UCSD-AML1 (cell line): Measurements from ENCODE around the gene IL17B.

Experiments
- DNase-seq: peaks from one replicate; lab custom pipeline; 2025; ENCODE audit not compliant: unreplicated experiment; lab: John Stamatoyannopoulos, UW

Gene IL17B

DNA sequence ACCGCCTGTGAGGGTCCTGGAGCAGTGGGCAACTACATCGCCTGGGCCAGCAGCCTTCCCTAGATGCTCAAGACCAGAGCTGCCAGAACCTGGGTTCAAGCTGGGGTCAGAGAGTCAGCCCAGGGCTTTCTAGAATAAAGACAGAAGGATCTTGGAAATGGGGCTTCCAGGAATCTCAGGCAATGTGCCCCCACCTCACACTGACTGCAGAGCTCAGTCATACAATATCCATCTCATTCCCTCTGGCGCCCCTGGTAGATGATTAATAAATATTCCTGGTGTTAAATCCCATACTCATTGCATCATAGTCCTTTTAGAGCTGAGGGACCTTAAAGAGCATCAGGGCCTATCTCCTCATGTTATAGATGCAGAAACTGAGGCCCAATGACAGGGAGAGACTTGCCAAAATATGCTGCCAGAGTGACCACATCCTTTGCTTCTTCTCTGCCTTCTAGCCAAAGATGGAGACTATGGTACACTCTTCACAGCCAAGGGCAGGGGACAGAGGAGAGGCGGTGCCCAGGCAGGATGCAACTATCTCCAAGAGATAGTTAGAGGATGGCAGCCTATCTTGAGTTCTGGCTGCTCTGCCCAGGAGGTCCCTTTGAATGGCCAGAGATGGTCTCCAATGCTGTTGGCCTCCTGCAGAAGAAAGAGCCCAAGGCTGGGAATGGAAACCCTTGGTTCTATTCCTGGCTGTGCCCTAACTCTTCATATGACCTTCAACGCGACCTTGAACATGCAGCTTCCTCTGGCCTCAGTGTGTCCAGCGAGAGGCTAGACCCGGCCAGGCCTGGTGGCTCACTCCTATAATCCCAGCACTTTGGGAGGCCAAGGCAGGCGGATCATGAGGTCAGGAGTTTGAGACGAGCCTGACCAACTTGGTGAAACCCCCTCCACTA is 36.2 kb upstream of the IL17B start:
- no peak for DNase-seq

DNA sequence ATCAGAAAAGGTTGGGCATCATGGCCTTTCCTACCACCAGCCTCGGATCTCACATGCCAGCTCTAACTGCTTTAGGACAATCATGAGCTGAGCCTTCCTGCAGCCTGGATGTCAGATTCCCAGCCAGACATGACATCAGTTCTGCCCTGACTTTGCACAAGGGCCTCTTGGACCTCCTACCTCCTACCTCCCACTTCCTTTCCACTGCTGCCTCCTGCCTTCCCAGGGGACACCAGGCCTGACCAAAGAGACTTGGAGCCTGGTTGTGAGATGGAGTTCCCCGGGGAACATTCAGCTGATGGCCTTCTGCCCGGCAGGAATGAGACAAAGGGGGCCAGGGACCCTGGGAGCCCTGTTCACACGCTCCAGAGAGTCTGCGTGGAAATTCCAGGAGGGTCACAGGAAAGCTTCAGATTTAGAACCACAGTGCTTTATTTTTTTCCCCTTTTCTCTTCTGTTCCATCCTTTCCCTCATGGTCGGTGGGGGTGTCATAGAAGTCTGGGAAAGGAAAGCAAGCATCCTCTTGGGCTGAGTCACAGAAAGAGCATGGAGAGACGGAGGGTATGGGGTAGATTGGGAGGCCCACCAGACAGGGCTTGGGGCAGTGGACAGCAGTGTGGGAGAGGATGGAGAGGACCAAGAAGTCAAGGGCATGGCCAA is 35.4 kb upstream of the IL17B start:
- no peak for DNase-seq

GRCh38 chr5:149413477-149414210 is 34.6 kb upstream of the IL17B start:
- no peak for DNase-seq

GRCh38 chr5:149412783-149413476 is 33.8 kb upstream of the IL17B start:
- DNase-seq: no peak

GRCh38 chr5:149411738-149412519 is 32.8 kb upstream of the IL17B start:
- DNase-seq: no peak

DNA sequence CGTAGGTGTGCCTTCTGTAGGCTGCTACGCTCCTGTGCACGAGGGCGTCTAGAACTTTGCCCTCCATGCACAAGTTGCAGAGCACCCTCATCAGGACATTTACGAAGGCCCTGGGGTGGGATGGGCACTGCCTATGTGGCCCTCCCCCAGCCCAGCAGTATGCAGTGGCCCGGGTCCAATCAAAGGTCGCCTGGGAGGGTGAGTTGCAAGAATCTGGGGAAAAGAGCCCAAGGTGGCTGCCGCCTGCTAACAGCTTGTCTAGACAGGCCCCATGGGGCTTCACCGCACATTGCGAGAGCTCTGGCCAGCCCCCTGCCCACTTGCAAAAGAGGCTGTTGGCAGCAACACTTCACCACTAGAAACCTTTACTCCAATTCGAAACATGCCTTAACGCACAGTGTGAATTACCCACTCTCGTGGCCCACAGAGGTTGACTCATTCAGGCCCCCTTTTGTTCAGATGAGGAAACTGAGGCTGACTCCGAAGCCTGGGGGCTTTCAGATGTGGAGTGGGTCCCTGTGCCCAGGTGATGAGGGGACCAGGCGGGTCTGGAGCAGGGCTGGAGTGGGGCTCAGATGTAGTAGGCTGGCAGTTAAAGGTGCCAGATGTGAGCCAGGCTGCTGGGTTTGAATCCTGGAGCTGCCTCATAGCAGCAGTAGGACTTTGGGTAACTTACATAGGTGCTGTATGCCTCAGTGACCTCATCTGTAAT is 31.8 kb upstream of the IL17B start:
- no peak for DNase-seq

- DNase-seq: no peak
These were observed 31.0 kb upstream of the IL17B start for GRCh38 chr5:149410071-149410470.

DNA sequence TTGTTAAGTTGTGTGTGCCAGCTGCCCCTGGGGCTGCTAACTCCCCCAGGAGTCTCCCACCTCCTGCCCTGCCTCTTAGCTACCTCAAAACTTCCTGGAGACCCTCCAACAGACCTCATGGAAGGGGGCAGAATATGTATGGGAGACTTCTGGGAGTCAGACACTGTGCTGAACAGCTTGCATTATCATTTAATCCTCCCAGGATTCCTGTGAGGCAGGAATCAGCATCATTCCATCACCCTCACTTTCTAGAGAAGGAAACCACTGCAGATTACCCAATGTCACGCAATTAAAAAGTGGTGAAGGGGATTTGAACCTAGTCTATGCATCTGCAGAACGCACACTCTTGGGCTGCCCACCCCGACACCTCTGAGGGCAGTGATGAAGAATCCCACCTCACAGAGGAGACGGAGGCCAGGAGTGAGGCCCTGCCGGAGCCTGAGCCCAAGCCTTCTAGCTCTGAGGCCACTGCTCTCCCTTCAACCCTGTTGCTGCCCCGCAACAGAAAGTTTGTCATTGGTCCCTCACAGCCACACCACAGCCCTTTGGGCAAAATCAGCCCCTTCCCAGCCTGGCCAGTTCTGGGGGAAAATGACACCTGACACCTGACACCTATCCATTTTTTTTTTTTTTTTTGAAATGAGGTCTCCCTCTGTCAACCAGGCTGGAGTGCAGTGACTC is 30.3 kb upstream of the IL17B start:
- DNase-seq: no peak

DNA sequence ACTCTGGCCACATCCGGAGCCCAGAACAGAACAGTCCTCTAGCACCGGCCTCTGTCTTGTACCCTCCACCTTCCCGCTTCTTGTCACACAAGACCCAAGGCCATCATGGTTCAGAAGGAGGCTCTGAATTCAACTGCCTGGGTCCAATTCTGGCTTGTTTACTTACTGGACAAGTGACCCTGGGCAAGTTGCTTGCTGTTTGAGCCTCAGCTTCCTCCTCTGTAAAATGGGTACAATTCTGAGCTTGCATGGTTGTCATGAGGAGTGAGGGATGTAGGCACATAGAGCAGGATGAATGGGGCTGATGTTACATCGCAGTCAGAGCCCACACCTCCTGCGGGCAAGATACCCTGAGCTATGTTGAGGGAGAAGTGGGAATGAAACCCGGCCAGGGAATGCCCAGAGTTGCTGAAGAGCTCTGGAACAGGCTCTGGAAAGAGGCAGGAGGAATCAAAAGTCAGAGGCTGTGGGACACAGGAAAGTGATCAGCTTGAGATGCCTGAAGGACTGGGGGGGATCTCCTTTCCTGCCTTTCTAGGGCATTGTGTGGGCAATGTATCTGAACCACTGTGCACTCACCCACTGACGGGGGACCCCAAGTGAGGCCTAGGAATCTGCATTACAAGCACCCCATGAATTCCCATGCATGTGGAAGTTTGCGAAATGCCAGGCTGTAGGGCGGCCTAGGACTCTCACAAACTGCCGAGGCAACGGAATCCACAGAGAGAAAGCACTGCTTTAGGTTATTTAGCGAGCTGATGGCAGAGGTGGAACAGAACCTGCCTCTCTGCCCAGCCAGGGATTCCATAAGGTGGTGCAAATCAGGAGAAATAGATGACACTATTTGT is 29.4 kb upstream of the IL17B start:
- no peak for DNase-seq

DNA sequence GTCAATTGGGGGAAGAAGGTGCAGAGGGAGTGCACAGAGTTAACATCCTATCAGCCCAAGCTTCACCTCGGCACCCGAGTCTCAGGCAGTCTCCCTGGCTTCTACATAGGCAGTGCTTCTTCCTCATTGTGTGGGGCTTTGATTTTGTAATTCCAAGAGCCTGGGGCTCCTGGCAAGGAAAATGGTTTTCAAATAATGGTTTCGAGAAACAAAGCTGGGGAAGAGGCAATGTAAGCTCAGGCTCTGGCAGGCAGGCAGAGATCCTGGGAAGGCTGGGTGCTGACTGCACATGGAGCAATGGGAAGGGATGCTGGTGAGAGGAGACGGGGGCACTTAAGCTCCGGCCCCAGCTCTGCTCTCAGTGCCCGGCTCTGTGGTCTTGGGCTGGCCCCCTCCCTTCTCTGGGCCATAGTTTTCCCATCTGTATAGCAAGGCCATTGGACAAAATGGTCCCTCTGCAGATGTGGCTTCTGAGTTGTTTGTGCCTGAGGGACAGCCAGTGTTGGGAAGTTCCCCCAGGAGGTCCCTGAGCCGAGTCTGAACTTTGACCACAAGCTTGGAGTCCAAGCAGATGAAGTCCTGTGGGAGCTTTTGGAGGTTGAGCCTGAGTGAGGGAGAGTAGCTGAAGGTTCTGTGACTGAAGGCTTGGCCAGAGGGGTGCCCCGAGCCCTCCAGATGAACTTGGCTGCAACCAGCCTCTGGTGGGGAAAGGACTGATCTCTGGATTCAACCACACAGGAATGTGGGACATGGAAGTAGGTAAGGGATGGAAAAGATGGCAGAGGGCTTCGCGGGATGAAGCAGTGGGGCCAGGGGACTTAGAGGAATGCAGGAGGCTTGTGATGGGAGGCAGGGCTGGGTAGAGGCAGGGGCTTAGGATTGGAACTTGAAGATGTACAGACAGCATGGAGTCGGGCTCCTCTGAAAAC is 28.5 kb upstream of the IL17B start:
- DNase-seq: no peak

DNA sequence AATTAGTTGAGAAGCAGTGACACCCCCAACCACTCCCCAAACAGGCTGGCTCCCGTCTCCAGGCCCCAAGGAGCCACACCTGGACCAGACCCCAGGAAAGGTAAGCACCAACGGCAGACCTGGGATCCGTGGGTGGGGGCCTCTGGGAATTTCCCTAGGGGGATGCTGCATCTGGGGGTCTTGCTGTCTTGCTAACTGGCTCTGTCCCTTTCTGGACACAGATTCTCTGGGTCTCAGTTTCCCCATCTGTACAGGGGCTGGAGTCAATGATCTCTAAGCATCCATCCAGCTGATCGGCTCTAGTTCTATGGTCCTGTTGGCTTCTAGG is 27.9 kb upstream of the IL17B start:
- DNase-seq: no peak

GRCh38 chr5:149406203-149406978 is 27.3 kb upstream of the IL17B start:
- no peak for DNase-seq

GRCh38 chr5:149405550-149406202 is 26.6 kb upstream of the IL17B start:
- no peak for DNase-seq

- no peak for DNase-seq
These were observed 25.9 kb upstream of the IL17B start for GRCh38 chr5:149404746-149405549.
